HG03097 (cell line): Measurements from ENCODE around the gene HHLA2.

Experiments
- ATAC-seq: cut with Tn5 transposase; IDR thresholded peaks from one replicate; pipeline ENCODE4 v1.9.1; 2021; ENCODE audit not compliant: unreplicated experiment, low FRiP score

HHLA2 gene

GRCh38 chr3:108388136-108389132 lies 92.1 kb downstream of the HHLA2 start:
- ATAC-seq = peak; percentile 68

GRCh38 chr3:108389372-108389771 lies 93.0 kb downstream of the HHLA2 start:
- no peak for ATAC-seq

DNA sequence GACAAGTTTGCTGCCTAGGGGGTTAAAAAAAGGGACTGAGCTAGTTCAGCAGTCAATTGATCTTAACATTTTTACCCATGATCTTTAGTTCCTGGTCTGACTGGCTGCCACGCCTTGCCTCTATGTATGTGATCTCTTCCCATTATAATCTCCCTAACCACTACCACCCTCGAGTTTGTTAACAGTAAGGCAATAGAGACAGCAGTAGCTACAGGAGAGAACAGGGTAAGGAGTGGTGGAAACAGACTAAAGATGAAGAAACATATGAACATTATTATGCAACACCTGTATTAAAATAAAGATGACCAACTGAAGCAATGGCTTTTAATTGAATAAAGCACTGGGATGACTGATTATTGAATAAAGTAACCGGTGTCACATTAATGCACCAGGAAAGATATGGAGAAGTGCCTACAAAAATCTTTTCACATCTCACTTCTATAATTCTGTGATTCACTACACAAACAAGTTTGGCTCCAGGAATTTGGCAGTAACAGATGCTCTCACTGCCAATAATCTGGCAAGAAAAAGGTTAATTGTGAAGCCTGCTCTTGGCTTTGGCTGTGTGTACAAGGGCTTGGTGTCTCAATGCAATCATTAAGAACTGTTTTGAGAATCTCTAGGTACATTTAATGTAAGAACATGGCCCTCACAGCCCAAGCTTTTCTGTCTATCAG lies 95.7 kb downstream of the HHLA2 start:
- no peak for ATAC-seq

- ATAC-seq = no peak
Observed at GRCh38 chr3:108393128-108393900, 97.0 kb downstream of the HHLA2 start.

- ATAC-seq = no peak
Observed at GRCh38 chr3:108394016-108394415, 97.7 kb downstream of the HHLA2 start.

- ATAC-seq = no peak
Observed at GRCh38 chr3:108394563-108394962, 98.2 kb downstream of the HHLA2 start.

DNA sequence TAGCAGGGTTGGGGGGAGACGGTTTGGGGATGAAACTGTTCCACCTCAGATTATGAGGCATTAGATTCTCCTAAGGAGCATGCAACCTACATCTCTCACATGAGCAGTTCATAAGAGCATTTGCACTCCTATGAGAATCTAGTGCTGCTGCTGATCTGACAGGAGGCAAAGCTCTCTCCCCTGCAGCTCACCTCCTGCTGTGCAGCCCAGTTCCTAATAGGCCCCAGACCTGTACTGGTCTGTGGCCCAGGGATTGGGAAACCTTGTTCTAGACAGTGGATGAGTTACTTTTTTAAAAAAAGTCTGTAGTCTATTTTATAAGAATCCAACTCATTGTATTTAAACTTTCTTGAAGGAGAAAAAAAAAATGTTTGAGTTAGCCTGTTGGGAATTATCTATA lies 100.0 kb downstream of the HHLA2 start:
- ATAC-seq = no peak

DNA sequence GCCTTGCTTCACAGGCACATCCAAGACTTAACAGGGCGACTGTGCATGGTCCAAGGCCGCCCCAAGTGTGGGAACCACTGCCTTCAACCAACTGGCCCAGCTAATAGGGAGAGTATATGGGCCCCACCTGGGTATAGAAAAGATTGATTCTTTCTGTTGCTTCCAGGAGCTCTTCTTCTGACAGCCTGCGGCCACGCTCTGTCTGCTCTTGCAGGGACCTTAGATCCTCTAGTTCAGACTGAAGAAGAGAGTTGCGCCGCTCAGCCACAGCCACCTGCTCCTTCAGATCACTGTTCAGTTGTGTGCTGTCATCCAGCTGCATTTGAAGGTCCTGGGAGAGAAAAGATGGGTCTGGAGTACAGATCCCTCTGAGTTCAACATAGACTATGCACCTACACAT lies 102.2 kb downstream of the HHLA2 start:
- ATAC-seq = no peak

GRCh38 chr3:108401836-108402235 lies 105.5 kb downstream of the HHLA2 start:
- ATAC-seq = no peak

GRCh38 chr3:108403198-108403597 lies 106.8 kb downstream of the HHLA2 start:
- no peak for ATAC-seq

DNA sequence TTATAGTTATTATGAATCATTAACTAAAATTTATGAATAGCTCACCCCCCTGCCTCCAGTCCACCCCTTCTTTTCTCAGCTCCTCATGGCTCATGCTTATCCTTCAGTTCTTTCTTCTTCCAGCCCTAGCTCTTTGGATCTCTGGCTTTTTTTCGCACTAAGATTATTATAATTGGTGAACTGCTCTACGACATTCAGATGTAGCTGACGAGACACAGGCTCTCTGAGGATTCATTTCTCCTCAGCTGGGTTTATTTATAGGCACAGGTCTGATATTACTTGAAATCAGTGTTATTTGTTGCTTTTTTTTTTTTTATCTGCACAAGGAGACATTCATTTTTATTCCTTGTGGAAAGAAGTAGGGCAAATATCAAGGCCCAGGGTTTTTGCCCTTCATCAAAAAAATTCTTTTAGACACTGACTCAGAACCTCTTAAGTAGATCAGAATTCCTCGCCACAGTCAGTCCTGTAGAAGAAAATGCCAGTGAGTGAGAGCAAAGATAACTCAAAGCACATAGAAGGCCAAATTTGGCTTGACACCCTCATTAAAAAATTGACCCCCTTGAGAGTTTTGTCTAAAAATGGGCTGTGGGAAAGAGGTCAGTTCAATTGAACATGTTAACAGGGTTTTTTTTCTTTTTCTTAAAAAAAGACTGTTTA lies 107.5 kb downstream of the HHLA2 start:
- no peak for ATAC-seq

DNA sequence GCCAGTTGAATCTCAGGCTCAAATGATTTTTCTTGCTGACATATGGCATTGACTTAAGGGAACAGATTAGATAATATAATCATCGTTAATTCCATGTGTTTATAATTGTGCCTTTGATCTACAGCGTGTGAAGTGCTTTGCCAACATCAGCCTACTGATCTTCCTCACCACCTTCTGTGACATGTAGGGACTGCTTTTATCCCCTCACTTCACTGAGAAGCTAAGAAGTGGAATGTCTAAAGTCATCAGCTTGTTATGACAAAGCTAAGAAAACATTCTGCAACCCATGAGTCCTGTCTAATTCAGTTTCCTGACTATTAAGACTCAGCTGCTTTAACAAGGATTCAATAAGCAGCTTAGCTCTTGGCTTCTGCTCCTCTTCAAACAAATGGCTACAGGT lies 108.0 kb downstream of the HHLA2 start:
- no peak for ATAC-seq

GRCh38 chr3:108406063-108406660 lies 109.8 kb downstream of the HHLA2 start:
- no peak for ATAC-seq

- peak; percentile 88 for ATAC-seq
Observed at GRCh38 chr3:108406661-108407206, 110.4 kb downstream of the HHLA2 start.

- ATAC-seq = no peak
Observed at GRCh38 chr3:108407886-108408285, 111.5 kb downstream of the HHLA2 start.

DNA sequence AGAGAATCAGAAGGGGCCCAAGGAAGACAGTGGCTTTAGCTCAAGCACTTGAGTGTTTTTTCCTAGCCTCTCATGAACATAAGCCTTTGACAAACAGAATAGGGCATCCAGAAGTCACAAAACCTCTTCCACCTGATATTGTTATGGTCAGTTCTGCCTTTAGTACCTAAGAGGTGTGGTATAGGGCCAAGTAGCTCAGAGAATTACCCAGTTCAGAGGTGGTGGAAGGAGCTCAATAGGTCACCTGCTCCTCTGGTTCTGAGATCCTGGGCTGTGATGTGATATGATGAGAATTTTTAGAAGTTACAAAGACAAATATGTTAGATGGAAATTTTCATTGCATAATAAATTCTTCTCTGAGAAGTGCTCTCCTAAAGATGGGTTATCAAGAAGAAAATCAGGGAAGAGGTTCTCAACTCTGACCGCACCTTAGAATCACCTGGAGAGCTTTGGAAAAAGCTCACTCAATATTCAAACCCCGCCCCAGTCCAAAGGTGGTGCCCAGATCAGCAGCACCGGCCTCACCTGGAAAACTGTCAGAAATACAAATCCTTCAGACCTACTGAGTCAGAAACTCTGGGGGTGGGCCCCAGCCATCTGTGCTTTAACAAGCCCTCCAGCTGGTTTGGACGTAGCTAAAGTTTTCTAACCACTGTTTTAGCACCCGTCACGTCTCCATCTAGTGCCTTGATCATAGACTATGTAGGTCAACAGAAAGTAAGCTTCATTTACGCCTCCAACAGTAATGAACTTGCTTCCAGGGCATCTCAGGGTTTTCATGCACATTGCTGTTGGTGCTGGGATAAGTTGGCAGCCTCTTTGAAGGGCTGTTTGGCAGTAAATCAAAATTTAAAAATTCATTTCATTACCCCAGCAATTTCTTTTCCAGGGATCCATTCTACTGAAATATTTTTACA lies 112.8 kb downstream of the HHLA2 start:
- ATAC-seq = no peak

GRCh38 chr3:108409800-108410178 lies 113.4 kb downstream of the HHLA2 start:
- no peak for ATAC-seq

DNA sequence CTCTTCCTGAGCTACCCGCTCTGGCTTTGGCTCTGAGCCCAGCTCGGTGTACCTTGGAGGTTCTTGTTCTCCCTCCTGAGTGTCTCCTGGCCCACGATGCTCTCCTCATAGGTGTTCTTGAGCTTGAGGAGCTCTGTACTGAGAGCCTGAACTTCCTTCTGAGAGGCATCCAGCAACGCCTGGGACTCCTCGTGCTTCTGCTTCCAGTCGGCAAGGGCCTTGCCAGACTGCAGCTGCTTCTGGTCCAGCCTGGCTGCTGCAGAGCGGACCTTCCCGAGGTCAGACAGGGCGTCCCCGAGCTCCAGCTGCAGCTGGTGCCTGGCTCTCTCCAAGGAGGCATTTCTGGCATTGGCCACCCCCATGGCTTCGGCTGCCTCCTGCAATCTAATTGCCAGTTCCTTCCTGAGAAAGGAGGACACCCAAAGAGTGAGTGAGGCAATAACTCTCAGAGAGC lies 114.2 kb downstream of the HHLA2 start:
- ATAC-seq = no peak
